Stomach (tissue), 4 donors: ENCODE measurements around the gene LUZP2.

Source experiments
- EP300 ChIP-seq: sonication (generic); formaldehyde crosslinking; IDR thresholded peaks from one replicate; pipeline ENCODE4 v1.6.1; 2017; ENCODE audit warnings: antibody characterized with exemption
- TF ChIP-seq, protein P1 (sequence below), 7 experiments: fragments of 450-650 bp in 4 of 7; fragments of 200-600 bp in 3 of 7; sonication (generic) in 3 of 7; IDR thresholded peaks; one replicate each; pipeline ENCODE4 v1.5.1; 2016 to 2019; ENCODE audit warnings: antibody characterized with exemption in 7 of 7, control low read depth in 2 of 7, mild to moderate bottlenecking in 1 of 7

GRCh38 chr11:24944891-24945290 lies 448.0 kb downstream of the LUZP2 start:
- TF ChIP-seq, protein P1, sequence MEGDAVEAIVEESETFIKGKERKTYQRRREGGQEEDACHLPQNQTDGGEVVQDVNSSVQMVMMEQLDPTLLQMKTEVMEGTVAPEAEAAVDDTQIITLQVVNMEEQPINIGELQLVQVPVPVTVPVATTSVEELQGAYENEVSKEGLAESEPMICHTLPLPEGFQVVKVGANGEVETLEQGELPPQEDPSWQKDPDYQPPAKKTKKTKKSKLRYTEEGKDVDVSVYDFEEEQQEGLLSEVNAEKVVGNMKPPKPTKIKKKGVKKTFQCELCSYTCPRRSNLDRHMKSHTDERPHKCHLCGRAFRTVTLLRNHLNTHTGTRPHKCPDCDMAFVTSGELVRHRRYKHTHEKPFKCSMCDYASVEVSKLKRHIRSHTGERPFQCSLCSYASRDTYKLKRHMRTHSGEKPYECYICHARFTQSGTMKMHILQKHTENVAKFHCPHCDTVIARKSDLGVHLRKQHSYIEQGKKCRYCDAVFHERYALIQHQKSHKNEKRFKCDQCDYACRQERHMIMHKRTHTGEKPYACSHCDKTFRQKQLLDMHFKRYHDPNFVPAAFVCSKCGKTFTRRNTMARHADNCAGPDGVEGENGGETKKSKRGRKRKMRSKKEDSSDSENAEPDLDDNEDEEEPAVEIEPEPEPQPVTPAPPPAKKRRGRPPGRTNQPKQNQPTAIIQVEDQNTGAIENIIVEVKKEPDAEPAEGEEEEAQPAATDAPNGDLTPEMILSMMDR (IDR thresholded peaks at IDR 0.05), result no peak
- no peak for TF ChIP-seq EP300
